COR-L47 (cell line): ENCODE data around the gene PRPH.
"Not testable (repeated sequence)": the region's sequence is repeated elsewhere in the genome, so short reads cannot be mapped to it uniquely, and the experiment has no call there.

Source experiments
- DNase-seq: peaks from one replicate; lab custom pipeline; 2025; lab: John Stamatoyannopoulos, UW

The PRPH gene

GRCh38 chr12:49276304-49277290 lies 18.4 kb upstream of the PRPH start:
- no peak for DNase-seq

- no peak for DNase-seq
Observed at GRCh38 chr12:49277466-49277865, 17.5 kb upstream of the PRPH start.

GRCh38 chr12:49279706-49280159 lies 15.2 kb upstream of the PRPH start:
- DNase-seq, result no peak

GRCh38 chr12:49280545-49280944 lies 14.4 kb upstream of the PRPH start:
- DNase-seq, result not testable (repeated sequence)

DNA sequence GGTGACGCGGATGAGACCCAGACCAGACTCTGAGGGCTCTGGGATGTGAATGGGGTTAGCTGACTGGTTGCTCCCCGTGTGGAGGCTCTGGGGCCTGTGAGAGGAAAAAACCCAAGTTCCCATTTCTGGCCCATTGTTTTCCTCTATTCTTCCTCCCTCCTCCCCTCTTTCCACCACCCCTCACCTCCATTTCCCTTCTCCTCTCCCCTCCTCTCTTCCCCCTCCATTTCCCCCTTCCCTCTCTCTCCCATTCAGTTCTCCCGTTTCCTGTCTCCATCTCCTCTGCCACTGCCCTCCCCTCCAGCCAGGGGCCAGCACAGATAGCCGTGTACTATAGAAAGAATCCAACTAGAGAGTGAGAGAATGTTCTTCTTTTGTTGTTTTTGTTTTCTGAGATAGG lies 12.6 kb upstream of the PRPH start:
- DNase-seq, result no peak

- DNase-seq, result not testable (repeated sequence)
Observed at GRCh38 chr12:49282740-49283375, 12.1 kb upstream of the PRPH start.

DNA sequence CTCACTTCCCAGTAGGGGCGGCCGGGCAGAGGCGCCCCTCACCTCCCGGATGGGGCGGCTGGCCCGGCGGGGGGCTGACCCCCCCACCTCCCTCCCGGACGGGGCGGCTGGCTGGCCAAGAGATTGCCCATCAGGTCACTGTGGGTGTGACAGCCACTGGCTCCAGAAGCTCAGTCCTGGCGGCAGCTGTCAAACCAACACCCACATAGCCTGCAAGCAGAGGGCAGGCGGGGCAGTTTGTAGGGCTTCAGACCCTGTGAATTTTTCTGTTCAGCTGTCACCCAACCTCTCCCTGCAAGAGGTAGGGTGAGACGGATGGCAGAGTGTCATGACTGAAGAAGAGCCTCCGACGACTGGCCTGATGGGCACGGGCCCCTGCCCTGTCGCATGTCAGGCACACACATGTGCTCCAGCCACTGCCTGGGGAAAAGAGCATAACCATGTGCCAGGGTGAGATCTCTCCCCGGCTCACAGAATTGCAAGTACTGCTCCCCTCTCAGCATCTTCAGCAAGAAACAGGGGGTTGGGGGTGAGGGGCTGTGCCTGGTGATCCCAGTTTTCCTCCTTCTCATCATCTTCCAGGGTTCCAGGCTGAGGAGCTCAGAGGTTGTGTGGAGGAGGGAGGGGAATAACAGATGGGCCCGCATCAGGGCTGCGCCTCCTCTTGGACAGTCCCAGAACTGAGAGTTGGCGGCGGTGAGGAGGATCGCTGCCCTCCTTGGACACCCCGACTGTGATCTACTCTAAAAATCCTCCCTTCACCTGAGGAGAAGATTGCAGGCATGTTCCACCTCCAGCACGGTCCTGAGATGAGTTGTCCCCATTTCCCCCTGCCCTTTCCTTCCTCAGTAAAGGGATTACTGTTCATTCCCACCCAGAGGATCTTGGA lies 11.2 kb upstream of the PRPH start:
- DNase-seq, result no peak

DNA sequence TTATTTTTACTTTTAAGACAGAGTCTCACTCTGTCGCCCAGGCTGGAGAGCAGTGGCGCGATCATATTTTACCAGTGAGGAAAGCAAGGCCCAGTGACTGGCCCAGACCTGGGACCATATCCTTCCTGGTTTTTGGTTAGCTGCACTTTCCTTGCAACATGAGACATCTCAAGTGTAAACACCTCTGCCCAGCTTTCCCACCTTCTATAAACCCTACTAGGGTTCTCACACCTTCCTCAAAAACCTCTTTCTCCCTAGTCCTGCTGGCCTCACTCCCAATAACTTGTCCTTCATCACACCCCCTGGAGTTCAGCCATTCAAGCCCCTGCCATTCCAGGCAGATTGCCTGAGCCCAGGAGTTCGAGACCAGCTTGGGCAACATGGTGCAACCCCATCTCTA lies 10.3 kb upstream of the PRPH start:
- DNase-seq, result no peak

DNA sequence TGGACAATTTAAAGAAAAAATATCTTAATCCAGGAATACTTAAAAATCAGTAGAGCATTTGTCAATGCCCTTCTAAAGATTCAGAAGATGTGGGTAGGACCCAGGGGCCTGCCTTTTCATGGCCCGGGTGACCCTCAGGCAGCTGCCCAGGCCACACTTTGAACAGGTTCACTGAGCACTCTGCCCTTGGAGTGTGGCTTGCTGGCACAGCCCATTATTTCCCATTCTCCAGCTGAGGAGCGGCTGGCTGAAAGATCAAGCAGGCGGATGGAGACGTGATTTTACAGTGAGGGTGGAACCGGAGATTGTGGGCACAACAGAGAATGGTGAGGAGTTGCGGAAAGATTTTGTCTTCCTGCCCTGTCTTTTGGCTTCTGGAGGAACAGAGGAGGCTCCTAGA lies 7.1 kb upstream of the PRPH start:
- no peak for DNase-seq

DNA sequence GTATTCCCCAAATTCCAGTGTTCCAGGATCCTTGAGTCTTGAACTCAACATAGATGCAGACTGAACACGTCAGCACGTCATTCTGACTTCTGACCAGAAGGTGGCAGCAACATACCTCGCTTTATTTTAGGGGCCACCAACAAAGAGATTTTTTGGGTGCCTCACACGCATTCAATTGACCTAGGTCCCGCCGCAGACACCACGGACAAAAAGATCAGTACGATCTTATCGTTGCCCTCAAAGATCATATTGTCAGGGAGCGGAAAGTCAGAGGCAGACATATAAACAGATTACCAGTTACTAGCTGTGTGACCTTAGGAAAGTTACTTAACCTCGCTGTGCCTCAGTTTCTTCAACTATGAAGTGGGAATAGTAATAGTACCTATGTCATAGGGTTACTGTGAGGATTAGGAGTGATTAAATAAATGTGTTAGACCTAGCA lies 6.5 kb upstream of the PRPH start:
- no peak for DNase-seq

- DNase-seq, result no peak
Observed at GRCh38 chr12:49288922-49289555, 5.9 kb upstream of the PRPH start.

DNA sequence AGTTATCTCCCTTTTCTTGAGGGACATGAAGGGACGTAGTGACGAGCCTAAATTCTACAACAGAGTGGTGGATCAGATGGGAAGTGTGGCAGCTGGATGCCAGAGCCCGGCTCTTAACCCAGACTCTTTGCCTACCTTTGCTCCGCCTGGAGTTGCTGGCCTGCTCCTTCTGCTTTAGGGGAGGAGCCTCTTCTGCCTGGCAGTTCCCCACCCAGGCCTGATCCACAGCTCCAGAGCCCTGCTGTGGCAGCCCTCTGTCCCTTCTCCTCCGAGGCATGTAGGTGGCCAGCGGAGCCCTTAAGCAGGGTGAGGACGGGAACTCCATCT lies 2.3 kb upstream of the PRPH start:
- no peak for DNase-seq

GRCh38 chr12:49293056-49293956 lies 1.6 kb upstream of the PRPH start:
- DNase-seq, result peak; percentile 73

- DNase-seq, result no peak
Observed at GRCh38 chr12:49294086-49294803, 702 bp upstream of the PRPH start.

- no peak for DNase-seq
Observed at GRCh38 chr12:49294804-49295081, 204 bp upstream of the PRPH start.

- peak; percentile 20 for DNase-seq
Observed at GRCh38 chr12:49296034-49296835, 1.3 kb downstream of the PRPH start.

DNA sequence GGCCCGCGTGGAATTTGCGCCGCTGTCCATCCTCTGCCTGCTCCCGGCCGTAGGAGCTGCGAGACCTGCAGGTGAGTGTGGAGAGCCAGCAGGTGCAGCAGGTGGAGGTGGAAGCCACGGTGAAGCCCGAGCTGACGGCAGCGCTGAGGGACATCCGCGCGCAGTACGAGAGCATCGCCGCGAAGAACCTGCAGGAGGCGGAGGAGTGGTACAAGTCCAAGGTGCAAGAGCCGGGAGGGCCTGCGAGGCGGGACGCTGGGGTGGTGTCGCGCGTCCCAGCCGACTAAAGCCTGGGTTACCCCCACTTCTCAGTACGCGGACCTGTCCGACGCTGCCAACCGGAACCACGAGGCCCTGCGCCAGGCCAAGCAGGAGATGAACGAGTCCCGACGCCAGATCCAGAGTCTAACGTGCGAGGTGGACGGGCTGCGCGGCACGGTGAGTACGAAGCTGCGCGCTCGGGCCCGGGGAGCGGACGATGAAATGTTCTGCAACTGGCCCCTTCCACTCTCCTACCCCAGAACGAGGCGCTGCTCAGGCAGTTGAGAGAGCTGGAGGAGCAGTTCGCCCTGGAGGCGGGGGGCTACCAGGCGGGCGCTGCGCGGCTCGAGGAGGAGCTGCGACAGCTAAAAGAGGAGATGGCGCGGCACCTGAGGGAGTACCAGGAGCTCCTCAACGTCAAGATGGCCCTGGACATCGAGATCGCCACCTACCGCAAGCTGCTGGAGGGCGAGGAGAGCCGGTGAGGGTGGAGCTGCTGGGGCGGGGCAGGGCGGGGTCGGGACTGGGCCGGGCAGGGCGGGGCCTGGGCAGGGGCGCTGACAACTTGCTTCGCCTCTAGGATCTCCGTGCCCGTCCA lies 2.1 kb downstream of the PRPH start:
- DNase-seq, result peak; percentile 76

- DNase-seq, result no peak
Observed at GRCh38 chr12:49297695-49298060, 2.7 kb downstream of the PRPH start.

DNA sequence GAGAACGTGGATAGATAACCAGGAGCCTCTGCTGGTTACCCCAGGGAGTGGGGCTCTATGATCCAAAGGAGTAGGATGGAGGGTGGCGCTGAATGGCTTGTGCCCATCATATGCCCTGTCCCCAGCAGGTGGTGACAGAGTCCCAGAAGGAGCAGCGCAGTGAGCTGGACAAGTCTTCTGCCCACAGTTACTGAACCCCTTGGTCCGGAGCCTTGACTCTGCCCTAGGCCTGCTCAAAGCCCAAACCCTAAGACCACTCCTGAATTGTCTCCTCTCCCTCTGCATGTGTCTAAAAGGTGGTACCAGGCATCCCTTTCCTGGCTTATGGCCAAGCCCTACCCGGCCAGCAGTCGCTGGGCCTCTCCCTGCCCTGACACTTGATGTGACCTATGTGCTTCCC lies 3.2 kb downstream of the PRPH start:
- no peak for DNase-seq
